GM18499 (cell line): Measurements from ENCODE around the gene MAP2K5.
A peak's percentile ranks its signal among the peaks of the same experiment; 100 is the strongest.

Experiments
- ATAC-seq: cut with Tn5 transposase; IDR thresholded peaks from one replicate; pipeline ENCODE4 v1.9.1; 2021; ENCODE audit warnings: moderate number of reproducible peaks; ENCODE audit not compliant: insufficient read depth, unreplicated experiment

Gene MAP2K5

DNA sequence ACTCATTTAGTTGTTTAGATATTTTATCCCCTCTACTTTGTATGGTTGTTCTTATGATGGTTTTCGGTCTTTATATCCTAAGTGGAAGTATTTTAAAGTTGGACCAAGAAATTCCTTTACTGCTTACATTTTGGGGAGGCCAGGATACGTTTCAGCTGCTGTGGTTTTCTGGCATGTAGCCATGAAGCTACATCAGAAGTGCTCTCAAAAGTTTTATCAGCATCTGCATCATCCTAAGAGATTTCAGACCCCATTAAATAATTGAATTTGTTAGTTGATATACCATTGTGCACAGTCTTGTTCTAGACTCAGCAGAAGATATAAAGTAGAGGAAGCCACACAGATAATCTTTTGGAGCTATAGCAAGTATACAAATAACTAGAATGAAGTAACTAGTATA is 232.7 kb downstream of the MAP2K5 start:
- ATAC-seq: no peak

DNA sequence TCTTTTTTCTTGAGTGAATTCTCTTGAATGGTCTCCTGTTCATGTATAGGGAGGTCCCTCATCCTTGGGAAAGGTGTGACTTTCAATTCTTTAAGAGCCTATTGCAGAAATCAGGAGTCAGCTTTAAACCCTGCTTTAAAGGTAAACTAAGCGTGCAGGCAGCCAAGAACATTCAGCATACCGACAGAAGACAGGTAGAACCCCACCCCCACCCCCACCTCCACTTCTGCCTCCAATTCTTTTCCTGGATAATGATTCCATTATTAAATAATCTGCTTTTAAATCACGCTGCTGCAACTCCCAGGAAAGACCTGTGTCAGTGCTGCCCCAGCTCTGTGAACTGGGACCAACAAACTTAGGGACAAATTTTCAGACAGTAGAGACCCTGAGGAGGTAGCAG is 233.5 kb downstream of the MAP2K5 start:
- no peak for ATAC-seq

GRCh38 chr15:67776600-67776999 is 234.1 kb downstream of the MAP2K5 start:
- no peak for ATAC-seq

DNA sequence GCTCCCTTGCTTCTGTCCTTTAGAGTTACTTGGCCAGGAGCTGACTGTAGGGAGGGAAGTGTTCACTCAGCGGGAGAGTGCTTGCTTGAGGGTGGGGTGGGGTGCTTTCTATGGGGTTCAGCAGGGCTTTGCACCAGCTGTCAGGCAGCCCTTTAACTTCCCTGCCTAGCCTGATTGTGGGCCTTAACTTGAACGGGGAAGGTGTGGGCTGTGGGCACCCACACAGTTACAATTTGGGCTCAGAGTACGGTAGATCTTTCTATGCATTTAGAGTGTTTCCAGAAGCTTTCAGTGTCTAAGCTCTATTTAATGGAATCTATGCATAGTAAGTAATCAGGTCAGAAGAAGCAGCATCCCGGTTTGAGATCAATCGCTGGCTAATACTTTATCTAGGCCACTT is 234.6 kb downstream of the MAP2K5 start:
- ATAC-seq: no peak

DNA sequence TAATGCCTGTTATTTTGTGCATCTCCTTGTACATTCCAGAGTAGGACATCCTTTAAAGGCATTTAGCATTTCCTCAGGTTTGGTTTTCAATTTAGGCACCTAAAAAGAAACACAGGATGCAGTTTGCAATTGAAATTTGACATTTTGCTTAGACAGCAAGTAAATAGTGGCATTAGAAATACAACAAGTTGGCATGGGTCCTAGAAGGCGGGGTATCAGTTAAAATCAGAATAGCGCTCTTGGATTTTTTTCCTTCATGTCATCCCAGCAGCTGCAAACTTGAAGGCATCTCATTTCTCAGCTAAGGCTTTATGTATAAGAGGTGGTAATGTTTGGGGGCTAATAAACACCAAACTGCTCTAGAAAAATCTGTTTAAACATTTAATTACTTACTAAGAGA is 235.3 kb downstream of the MAP2K5 start:
- no peak for ATAC-seq

DNA sequence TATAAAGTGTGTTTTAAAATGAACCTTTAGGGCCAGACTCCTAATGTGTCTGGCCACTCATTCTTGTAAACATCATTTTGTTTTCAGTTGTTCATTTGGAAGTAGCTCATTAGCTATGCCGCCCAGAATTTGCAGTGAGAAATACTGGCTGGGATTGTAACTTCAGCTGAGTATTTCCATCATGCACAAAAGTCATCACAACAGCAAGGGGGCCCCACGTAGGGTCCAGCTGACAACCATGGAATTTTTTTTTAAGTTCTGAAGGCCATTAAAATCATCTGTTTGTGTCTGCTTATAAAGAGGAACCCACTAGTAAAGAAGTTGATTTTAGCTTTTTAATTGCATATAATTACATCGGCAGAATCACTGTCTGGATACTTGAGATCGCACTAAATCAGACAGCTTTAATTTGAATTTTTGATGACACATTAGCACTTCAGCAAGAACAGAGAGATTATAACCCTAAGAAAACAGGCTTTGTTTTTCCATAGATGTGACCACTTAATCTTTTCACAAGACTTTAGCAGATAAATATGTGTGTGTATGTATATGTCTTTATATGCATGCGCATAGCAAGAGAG is 236.6 kb downstream of the MAP2K5 start:
- ATAC-seq: no peak

- no peak for ATAC-seq
Measured at GRCh38 chr15:67779549-67780111, 237.1 kb downstream of the MAP2K5 start.

DNA sequence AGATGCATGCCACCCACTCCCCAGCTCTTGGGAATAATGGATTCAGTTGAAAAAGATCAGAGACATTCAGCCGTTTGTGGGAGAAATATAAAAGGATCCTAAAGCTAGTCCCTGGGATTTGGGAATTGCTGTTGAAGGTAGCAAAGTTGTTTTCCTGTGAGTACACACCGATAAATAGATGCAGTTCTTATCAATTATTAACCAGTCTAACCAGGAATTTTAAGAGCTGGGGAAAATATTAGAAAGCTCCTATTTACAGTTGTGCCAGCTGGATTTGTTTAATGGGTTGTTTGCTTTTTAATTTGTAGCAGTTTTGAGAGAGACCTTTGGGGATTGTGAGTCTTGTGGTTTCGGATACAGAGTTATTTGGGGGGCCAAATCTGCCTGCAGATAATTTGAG is 238.6 kb downstream of the MAP2K5 start:
- no peak for ATAC-seq

DNA sequence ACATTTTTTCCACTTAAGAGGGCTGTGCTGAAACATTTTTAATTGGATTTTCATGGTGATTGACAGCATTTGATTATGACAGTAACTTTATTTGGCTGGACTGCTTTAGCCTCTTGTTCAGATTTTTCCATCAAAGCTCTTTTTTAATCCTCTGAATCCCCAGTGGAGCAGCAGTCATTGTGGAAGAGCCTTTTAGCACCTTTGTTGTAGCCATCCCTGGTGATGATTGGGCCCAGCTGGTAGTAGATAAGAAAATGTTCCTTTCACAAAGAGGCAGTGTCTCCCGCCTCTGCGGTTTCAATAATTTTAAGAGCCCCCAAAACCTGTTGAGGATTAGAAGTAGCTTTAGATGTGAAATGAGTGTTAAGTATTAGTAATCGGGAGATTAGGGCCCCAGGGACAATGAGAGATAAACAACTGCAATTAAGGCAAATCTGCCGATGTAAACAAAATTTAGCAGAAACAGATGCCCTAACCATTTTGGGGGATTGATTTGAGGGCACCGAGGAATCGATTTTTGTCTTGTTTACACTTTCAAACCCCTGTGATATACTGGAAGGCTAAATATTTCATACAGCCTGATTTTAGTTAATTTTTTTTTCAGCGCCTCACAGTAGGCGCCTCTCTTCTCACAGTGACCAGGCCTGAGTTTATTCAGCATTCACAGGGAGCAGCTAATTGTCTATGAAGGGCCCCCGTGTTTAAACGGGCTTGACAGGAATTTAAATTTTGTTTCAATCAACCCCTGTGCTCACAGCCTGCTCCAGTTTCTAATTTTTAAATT is 239.6 kb downstream of the MAP2K5 start:
- ATAC-seq: no peak

DNA sequence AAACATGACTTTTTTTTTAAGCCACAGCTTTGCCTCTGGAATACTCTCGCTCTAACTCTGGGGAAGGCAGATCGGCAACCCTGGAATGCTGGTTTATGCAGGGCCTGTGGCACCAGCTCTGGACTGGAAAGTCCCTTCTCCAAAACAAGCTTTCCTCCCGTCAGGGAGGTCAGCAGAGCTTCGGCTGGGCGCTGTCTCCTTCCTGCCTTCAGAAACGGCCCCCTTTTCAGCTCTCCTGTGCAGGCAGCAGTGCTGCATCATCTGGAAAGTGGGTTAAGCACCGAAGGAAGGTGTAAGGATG is 240.1 kb downstream of the MAP2K5 start:
- ATAC-seq: no peak

- ATAC-seq: no peak
Measured at GRCh38 chr15:67783303-67783702, 240.8 kb downstream of the MAP2K5 start.

DNA sequence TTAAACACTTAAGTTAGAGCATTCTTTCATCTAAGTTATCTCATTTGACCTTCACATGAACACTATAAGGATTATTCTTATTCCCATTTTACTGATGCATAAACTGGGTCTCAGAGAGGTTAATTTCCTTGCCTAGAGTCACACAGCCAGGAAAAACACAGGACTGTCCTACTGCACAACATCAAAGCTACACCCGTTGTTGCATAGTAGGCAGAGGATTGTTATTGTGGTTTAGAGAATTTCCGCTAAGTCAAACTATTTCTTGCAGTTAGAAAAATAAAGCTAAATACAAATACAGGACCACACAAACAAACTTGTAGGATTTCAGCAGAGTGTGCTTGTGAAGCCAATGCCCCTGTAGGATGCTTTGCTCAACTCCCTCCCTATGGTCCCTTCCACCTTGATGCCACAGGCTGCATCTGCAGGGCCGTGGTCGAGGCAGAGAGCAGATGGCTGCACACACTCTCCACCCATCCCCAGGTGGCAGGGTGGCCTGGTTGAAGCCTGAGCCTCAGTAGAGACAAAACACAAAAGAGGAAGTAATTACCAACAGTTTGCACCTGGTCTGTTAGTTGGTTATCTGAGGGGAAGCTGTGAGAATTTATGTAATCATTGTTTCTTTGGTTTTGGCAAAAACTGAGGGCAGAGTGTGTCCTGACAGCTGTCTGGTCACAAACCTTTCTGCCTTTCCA is 241.7 kb downstream of the MAP2K5 start:
- peak; percentile 80 for ATAC-seq

DNA sequence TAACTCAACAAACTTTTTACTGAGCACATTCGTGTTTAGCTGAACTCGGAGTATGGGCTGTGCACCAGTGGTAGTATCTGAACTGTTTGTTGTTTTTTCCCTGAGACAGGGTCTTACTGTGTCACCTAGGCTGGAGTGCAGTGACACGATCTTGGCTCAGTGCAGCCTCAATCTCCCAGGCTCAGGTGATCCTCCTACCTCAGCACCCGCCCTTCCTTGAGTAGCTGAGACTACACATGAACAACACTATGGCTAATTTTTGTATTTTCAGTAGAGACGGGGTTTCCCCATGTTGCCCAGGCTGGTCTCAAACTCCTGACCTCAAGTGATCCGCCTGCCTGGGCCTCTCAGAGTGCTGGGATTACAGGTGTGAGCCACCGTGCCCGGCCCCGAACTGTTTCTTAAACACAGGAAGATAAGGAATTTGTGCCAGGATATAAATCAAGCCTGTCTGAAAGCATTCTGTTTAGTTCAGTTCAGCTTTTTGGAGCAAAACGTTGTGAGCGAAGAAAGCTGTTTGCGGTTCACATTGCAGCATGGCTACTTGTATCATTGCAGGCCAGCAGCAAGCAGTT is 242.4 kb downstream of the MAP2K5 start:
- no peak for ATAC-seq

DNA sequence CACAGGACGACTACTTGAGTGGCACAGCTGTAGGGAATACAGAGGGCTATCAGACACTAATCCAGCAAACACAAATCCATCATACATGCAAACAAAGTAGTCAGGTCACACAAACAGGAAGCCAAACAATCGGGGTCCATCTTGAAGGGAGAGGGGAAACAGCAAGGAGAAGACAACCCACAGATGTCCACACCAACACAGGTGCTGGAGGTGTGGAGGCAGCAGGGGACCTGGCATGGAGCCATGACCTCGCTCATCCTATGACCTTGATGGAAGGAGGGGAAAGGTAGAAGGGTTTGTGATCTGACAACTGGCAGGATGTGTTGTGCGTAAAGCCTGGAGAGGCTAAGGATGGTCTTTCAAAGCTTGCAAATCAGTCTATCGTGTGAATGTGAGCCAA is 242.9 kb downstream of the MAP2K5 start:
- ATAC-seq: no peak

DNA sequence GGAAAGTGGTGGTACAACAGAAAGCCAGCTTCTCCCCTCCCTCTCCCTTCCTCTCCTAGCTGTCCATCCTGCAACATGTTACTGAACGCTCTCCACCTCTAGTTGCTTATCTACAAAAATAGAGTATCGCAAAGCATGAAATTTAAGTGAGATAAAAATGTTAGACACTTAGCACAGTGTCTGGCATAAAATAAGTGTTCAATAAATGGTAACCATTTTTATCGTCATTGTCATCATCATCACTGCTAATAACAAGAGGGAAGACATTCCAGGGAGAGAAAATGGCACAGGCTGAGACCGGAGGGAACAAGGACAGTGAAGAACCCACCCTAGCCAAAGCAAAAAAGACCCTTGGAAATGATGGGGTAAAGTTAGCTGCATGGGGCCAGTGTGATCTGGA is 244.1 kb downstream of the MAP2K5 start:
- no peak for ATAC-seq

- ATAC-seq: no peak
Measured at GRCh38 chr15:67788986-67789385, 246.5 kb downstream of the MAP2K5 start.

- ATAC-seq: no peak
Measured at GRCh38 chr15:67790610-67791319, 248.3 kb downstream of the MAP2K5 start.

GRCh38 chr15:67792250-67792942 is 249.9 kb downstream of the MAP2K5 start:
- no peak for ATAC-seq

DNA sequence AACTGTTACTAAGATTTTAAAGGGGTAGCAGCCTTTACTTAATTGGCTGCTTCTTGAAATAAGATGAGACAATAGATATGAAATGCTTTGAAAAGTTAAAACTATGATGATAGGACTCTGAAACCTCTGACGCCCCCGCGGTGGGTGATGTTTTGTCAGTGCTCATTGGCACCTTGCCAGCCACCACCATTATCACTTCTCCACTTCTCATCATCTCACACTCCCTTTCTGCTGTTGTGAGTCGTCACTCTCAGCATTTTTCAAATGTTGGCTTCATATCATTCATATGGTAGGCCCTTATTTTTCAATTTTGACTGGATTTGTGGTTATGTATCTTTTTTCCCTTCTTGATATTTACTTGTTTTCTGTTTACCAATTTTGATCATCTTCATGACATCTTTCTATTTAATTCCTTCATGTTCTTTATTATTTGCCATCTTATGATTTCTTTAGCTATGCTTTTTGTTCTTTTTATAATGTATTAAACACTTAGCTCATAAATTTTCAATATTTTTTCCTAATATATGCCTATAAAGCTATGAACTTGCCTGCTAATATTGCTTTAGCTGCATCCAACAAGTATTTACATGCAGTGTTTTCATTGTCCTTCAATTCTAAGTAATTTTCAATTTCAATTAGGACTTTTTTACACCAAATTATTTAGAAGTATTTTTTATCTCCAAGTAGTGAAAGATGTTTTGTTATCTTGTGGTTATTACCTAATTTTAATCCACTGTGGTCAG is 252.5 kb downstream of the MAP2K5 start:
- no peak for ATAC-seq
